Liver (tissue), 9 donors: ENCODE results near the gene RBM20. TPM values are rescaled to one million over a fixed set of nuclear protein-coding genes. Genes with fewer than 3 reads are reported as not detected.

Experiments
- DNase-seq: peaks from one replicate; pipeline ENCODE4 v3.0.0-alpha.2; 2017; ENCODE audit warnings: low spot score
- H3K27ac ChIP-seq, 2 donors: one replicate each; pipeline ENCODE4 v1.7.0; 2013; ENCODE audit warnings: inconsistent platforms in 2 of 2, low read length in 2 of 2, control low read depth in 1 of 2, low read depth in 1 of 2, mild to moderate bottlenecking in 1 of 2
- H3K27me3 ChIP-seq, 4 donors: one replicate each; pipeline versions ENCODE4 v1.6.1 to v1.7.0; 2013; ENCODE audit warnings: low read length in 3 of 4, inconsistent platforms in 1 of 4, mild to moderate bottlenecking in 1 of 4, moderate library complexity in 1 of 4; ENCODE audit not compliant: control insufficient read depth in 4 of 4, insufficient read depth in 4 of 4
- H3K36me3 ChIP-seq, 4 donors: one replicate each; pipeline versions ENCODE4 v1.6.1 to v1.7.0; 2013; ENCODE audit warnings: low read length in 3 of 4, mild to moderate bottlenecking in 3 of 4, low read depth in 1 of 4, moderate library complexity in 1 of 4; ENCODE audit not compliant: control insufficient read depth in 4 of 4, insufficient read depth in 3 of 4
- H3K4me1 ChIP-seq, 4 donors: one replicate each; pipeline versions ENCODE4 v1.6.1 to v1.7.0; 2013; ENCODE audit warnings: low read length in 3 of 4, mild to moderate bottlenecking in 3 of 4, moderate library complexity in 1 of 4; ENCODE audit not compliant: control insufficient read depth in 4 of 4, insufficient read depth in 4 of 4
- H3K4me3 ChIP-seq, 3 donors: one replicate each; pipeline versions ENCODE4 v1.6.1 to v1.7.0; 2013; ENCODE audit warnings: low read length in 3 of 3, control low read depth in 1 of 3, low read depth in 1 of 3, mild to moderate bottlenecking in 1 of 3
- H3K9ac ChIP-seq, 2 donors: one replicate each; pipeline ENCODE4 v1.7.0; 2013; ENCODE audit warnings: low read length in 2 of 2, mild to moderate bottlenecking in 2 of 2, moderate library complexity in 2 of 2, control low read depth in 1 of 2, low read depth in 1 of 2
- H3K9me3 ChIP-seq, 4 donors: one replicate each; pipeline versions ENCODE4 v1.6.1 to v1.7.0; 2013; ENCODE audit warnings: low read length in 3 of 4; ENCODE audit not compliant: control insufficient read depth in 4 of 4
- FOXA2 ChIP-seq: IDR thresholded peaks from 2 replicates; pipeline ENCODE4 v1.6.1; 2016; ENCODE audit warnings: antibody characterized with exemption
- GABPA ChIP-seq, 2 donors: IDR thresholded peaks in 1 of 2; conservative IDR thresholded peaks in 1 of 2; 2 replicates each; pipeline ENCODE4 v1.6.1; 2016; ENCODE audit warnings: antibody characterized with exemption in 2 of 2, mild to moderate bottlenecking in 1 of 2, moderate library complexity in 1 of 2
- HNF4A ChIP-seq, 2 donors: conservative IDR thresholded peaks; 2 replicates each; pipeline ENCODE4 v1.6.1; 2016; ENCODE audit warnings: antibody characterized with exemption in 2 of 2, mild to moderate bottlenecking in 2 of 2
- HNF4G ChIP-seq: IDR thresholded peaks from 2 replicates; pipeline ENCODE4 v1.6.1; 2016; ENCODE audit warnings: antibody characterized with exemption
- NR2F2 ChIP-seq: IDR thresholded peaks from 2 replicates; pipeline ENCODE4 v1.6.1; 2016; ENCODE audit warnings: antibody characterized with exemption
- RAD21 ChIP-seq, 2 donors: IDR thresholded peaks; 2 replicates each; pipeline ENCODE4 v1.6.1; 2016; ENCODE audit warnings: antibody characterized with exemption in 2 of 2, mild to moderate bottlenecking in 2 of 2
- RXRA ChIP-seq, 2 donors: IDR thresholded peaks; 2 replicates each; pipeline ENCODE4 v1.6.1; 2017 to 2018; ENCODE audit warnings: antibody characterized with exemption in 2 of 2, mild to moderate bottlenecking in 1 of 2
- TAF1 ChIP-seq: conservative IDR thresholded peaks from 2 replicates; pipeline ENCODE4 v1.6.1; 2016; ENCODE audit warnings: antibody characterized with exemption, mild to moderate bottlenecking
- ZBTB33 ChIP-seq: IDR thresholded peaks from 2 replicates; pipeline ENCODE4 v1.6.1; 2016; ENCODE audit warnings: antibody characterized with exemption
- WGBS: extraction: QIAGEN DNeasy Blood & Tissue Kit; methylation state at CpG from one replicate; pipeline ENCODE4 v1.1.7; 2013; 5-methylcytosine and 5-hydroxymethylcytosine counted together
- polyA plus RNA-seq, 2 donors: library from polyadenylated mRNA; stranded (reverse) in 1 of 2; unstranded in 1 of 2; fragments of 200-250 nt in 1 of 2; fragments of >200 nt in 1 of 2; fragmentation: Nextera tagmentation in 1 of 2; extraction: Ambion mirVana in 1 of 2; gene quantifications; one replicate each; pipeline versions ENCODE4 v1.2.1 to v1.2.3, GENCODE V29; 2013 to 2015
- total RNA-seq, 2 donors: library from RNA; depleted of rRNA; stranded (reverse); fragments of >200 nt; gene quantifications; one replicate each; pipeline ENCODE4 v1.2.3, GENCODE V29; 2014
- TF ChIP-seq, protein P1 (sequence below): IDR thresholded peaks from 2 replicates; pipeline ENCODE4 v1.6.1; 2016; ENCODE audit warnings: antibody characterized with exemption
- TF ChIP-seq, protein P2 (sequence below): IDR thresholded peaks from 2 replicates; pipeline ENCODE4 v1.6.1; 2016; ENCODE audit warnings: antibody characterized with exemption, mild to moderate bottlenecking
- donor health status: healthy.
- donor health status: healthy.
- donor health status: healthy.
- donor health status: healthy.
- donor health status: healthy.

The RBM20 gene
- total and polyA plus RNA-seq, 4 donors, result 0.03 to 0.08 (median 0.05) TPM; not detected in 1

DNA sequence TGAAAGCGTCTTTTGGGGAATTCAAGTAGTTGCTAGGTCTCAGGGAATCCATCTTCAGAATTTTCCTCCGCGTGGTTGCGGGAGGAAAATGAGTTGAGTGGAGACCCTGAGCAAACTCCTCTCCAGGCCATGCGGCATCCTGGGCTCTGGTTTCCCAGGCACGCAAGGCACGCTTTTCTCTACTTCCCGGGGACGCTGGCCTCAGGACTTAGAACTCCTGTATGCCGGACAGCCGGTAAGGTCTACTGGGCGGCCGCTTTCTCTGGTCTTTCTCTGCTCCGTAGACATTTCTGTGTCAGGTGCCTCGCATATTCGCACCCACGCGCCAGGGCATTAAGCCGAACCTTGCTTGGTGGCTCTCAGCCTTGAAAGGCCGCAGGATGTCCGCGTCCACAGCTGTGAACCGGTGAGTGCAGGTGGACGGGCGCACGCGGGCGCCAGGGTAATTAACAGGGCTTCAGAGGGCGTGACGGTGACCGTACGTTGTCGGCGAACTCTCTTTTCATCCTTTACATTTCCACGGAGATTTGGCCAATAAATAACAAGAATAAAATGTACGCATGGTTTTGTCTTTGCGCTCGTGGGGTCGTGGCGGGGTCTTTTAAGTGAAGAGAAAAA lies 992 bp upstream of the RBM20 start (continued):
- TF ChIP-seq ZBTB33 (no peak), RXRA (IDR thresholded peaks at IDR 0.05) (no peak), TAF1 (no peak), GABPA (IDR thresholded peaks at IDR 0.05 in 1 of 2, conservative IDR thresholded peaks at IDR 0.05 in 1 of 2) (no peak), FOXA2 (no peak)

DNA sequence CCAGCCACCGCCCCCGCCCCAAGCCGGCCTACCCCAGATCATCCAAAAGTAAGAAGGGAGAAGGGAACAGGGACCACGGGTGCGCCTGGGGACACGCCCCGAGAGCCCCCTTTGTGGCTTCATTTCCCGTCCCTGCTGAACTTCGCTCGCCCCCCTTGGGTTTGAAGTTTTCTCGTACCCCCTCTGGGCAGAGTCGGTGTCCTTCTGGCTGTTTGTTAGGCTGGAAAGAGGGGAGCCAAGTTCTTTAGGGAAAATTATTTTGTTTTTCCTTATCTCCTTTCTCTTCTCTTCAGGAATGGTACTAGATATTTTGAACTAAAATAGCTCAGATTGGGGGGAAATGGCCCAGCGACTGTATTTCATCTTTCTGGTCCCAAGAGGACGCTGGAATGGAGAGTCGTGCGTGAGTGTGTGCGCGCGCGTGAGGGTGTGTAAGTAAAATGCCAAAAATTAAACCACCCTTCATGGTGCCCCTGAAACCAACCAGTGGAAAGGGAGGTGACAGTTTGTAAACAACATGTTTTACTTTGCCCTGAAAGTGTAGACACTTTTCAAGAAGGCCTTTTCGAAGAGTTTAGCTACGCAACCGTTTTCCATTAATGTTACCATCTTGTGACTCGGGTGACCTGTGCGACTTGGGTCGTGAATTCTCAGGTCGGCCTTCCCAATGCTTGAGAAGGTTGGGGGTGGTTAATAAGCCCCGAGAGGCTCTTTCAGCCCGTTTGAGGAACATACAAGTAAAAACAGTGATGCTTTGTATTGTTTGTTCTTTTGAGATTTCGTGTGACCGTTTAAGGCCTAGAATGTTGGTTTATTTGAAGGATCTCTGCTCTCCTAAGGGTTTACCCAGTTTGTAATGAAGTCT lies 694 bp downstream of the RBM20 start:
- TF ChIP-seq RXRA (IDR thresholded peaks at IDR 0.05) (no peak), HNF4G (no peak), NR2F2 (no peak), RAD21 (IDR thresholded peaks at IDR 0.05) (no peak), HNF4A (conservative IDR thresholded peaks at IDR 0.05) (no peak), GABPA (IDR thresholded peaks at IDR 0.05 in 1 of 2, conservative IDR thresholded peaks at IDR 0.05 in 1 of 2) (no peak)
- TF ChIP-seq, protein P1, sequence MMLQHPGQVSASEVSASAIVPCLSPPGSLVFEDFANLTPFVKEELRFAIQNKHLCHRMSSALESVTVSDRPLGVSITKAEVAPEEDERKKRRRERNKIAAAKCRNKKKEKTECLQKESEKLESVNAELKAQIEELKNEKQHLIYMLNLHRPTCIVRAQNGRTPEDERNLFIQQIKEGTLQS, result no peak
- TF ChIP-seq, protein P2, sequence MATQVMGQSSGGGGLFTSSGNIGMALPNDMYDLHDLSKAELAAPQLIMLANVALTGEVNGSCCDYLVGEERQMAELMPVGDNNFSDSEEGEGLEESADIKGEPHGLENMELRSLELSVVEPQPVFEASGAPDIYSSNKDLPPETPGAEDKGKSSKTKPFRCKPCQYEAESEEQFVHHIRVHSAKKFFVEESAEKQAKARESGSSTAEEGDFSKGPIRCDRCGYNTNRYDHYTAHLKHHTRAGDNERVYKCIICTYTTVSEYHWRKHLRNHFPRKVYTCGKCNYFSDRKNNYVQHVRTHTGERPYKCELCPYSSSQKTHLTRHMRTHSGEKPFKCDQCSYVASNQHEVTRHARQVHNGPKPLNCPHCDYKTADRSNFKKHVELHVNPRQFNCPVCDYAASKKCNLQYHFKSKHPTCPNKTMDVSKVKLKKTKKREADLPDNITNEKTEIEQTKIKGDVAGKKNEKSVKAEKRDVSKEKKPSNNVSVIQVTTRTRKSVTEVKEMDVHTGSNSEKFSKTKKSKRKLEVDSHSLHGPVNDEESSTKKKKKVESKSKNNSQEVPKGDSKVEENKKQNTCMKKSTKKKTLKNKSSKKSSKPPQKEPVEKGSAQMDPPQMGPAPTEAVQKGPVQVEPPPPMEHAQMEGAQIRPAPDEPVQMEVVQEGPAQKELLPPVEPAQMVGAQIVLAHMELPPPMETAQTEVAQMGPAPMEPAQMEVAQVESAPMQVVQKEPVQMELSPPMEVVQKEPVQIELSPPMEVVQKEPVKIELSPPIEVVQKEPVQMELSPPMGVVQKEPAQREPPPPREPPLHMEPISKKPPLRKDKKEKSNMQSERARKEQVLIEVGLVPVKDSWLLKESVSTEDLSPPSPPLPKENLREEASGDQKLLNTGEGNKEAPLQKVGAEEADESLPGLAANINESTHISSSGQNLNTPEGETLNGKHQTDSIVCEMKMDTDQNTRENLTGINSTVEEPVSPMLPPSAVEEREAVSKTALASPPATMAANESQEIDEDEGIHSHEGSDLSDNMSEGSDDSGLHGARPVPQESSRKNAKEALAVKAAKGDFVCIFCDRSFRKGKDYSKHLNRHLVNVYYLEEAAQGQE, result no peak
- H3K27me3 ChIP-seq, result peaks cover 0 to 25% (median 12%) of the 10 kb centered on the region in 4 donors

More for the DNA sequence above, 694 bp downstream of the RBM20 start:
- peak overlapping the region in 1 of 3 donors; percentile 65 for H3K4me3 ChIP-seq
- H3K36me3 ChIP-seq, result no peaks in the 10 kb centered on the region
- no peaks in the 10 kb centered on the region for H3K9me3 ChIP-seq
- H3K4me1 ChIP-seq, result peaks cover 3 to 22% (median 17%) of the 10 kb centered on the region in 4 donors
- H3K27ac ChIP-seq, result no peak overlapping the region
- 26% methylated on average over 31 of the region's 31 CpGs for WGBS
- H3K9ac ChIP-seq, result no peak overlapping the region
- DNase-seq, result no peak
